Measurements from ENCODE around the gene JAK1.

JAK1 gene

DNA sequence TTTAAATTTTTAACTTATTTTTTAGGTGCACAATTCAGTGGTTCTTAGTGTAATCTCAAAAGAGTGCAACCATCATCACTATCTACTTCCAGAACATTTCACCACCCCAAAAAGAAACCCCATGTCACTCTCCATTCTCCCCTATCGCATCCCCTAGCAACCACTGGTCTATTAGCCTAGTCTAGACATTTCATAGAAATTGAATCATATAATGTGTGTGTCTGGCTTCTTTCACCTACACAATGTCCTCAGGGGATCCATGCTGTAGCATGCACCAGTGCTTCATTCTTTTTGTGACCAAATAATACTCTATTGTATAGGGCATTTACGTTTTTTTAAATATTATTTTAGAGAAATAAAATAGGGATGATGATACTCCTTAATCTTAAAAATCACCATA is 64.7 kb downstream of the JAK1 start:
- Histone ChIP-seq H3K9me3 (ENCODE audit: severe bottlenecking) (no peaks in the 10 kb centered on the region), H3K4me3 (ENCODE audit: low read depth, low read length) (no peak overlapping the region), H3K27ac (no peak overlapping the region), H3K27me3 (ENCODE audit: insufficient read depth, low read depth, severe bottlenecking) (no peaks in the 10 kb centered on the region), H3K36me3 (no peaks in the 10 kb centered on the region)
- no peak for DNase-seq
- TF ChIP-seq, protein P1, sequence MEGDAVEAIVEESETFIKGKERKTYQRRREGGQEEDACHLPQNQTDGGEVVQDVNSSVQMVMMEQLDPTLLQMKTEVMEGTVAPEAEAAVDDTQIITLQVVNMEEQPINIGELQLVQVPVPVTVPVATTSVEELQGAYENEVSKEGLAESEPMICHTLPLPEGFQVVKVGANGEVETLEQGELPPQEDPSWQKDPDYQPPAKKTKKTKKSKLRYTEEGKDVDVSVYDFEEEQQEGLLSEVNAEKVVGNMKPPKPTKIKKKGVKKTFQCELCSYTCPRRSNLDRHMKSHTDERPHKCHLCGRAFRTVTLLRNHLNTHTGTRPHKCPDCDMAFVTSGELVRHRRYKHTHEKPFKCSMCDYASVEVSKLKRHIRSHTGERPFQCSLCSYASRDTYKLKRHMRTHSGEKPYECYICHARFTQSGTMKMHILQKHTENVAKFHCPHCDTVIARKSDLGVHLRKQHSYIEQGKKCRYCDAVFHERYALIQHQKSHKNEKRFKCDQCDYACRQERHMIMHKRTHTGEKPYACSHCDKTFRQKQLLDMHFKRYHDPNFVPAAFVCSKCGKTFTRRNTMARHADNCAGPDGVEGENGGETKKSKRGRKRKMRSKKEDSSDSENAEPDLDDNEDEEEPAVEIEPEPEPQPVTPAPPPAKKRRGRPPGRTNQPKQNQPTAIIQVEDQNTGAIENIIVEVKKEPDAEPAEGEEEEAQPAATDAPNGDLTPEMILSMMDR (IDR thresholded peaks at IDR 0.05; ENCODE audit: low read depth, low read length) = no peak

DNA sequence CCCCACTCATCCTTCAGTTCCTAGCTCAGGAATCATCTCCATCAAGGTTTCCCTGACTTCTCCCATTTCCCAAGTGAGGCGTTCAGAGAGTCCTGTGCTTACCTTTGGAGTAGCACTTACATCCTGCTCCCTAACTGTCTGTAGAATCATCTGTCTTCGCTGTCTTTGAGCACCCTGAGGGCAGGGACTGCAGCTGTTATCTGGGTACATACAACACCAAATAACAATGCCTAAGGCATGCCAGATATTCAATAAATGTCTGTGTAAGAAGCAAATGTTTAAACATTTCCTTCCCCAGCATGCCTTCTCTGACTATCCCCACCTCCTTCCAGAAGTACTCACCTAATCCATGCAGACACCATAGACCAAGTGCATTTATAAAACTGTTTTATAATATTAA is 65.4 kb downstream of the JAK1 start:
- no peak overlapping the region for H3K27ac ChIP-seq

DNA sequence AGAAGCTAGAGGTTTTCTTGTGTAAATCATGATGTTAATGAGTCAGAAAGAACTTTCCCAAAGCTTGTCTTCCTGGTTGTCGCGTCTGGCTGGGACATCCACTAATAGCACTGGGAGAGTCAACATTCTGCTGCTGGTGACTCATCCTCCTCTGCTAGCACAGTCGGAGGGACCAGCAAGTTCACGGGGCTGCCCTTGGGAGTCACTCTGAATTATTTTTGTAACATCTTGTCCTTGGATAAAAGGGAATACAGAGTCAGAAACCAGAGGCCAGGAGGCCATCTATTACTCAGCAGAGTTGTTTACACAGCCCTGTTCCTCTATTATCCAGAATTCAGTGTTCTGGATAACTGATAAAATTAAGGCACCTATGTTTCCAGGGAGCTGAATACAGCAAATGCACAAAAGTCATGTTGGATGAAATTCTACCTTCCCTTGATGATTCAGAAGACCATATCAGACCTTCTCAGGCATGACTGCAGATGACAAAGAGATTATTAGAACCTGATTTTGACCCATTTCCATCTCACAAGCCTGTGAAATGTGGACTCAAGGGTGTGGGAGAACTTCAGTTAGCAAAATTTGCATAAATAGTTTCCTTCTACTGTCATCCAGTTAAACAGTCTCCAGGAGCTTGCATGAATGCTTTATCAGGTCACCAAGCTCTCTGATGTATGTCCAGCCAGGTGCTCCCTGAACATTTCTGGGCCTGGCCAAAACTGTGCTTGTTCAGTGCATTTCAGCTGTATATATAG is 68.1 kb downstream of the JAK1 start:
- no peak for DNase-seq
- H3K27me3 ChIP-seq (ENCODE audit: insufficient read depth, low read depth, severe bottlenecking) = no peaks in the 10 kb centered on the region
- no peaks in the 10 kb centered on the region for H3K9me3 ChIP-seq (ENCODE audit: severe bottlenecking)
- no peak overlapping the region for H3K4me3 ChIP-seq (ENCODE audit: low read depth, low read length)
- TF ChIP-seq, protein P1 (IDR thresholded peaks at IDR 0.05; ENCODE audit: low read depth, low read length) = no peak
- no peak overlapping the region for H3K27ac ChIP-seq
- H3K36me3 ChIP-seq = no peaks in the 10 kb centered on the region

More for the DNA sequence above, 65.4 kb downstream of the JAK1 start:
- H3K36me3 ChIP-seq = no peaks in the 10 kb centered on the region
- H3K4me3 ChIP-seq (ENCODE audit: low read depth, low read length) = no peak overlapping the region
- TF ChIP-seq, protein P1 (IDR thresholded peaks at IDR 0.05; ENCODE audit: low read depth, low read length) = no peak
- no peak for DNase-seq
- no peaks in the 10 kb centered on the region for H3K9me3 ChIP-seq (ENCODE audit: severe bottlenecking)
- H3K27me3 ChIP-seq (ENCODE audit: insufficient read depth, low read depth, severe bottlenecking) = no peaks in the 10 kb centered on the region

DNA sequence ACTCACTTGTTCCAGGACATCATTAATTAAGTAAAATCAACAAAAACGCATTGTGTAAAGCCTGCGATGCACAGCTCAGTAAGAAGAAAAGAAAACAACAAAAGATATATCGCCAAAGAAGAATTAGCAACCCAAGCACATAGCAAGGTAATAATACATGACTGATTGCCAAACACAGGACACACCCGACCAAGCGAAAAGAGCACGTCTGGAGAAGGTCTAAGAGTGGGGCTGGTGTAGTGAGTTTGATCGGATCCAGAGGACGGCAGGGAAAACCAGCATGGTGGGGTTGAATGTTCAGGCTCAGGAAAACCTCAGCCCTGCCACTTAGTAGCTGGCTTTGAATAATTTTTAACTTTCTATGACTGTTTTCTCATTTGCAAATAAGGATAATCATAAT is 69.8 kb downstream of the JAK1 start:
- TF ChIP-seq, protein P1 (IDR thresholded peaks at IDR 0.05; ENCODE audit: low read depth, low read length) = no peak
- Histone ChIP-seq H3K27ac (no peak overlapping the region), H3K9me3 (ENCODE audit: severe bottlenecking) (no peaks in the 10 kb centered on the region), H3K36me3 (no peaks in the 10 kb centered on the region), H3K4me3 (ENCODE audit: low read depth, low read length) (no peak overlapping the region), H3K27me3 (ENCODE audit: insufficient read depth, low read depth, severe bottlenecking) (no peaks in the 10 kb centered on the region)
- no peak for DNase-seq

DNA sequence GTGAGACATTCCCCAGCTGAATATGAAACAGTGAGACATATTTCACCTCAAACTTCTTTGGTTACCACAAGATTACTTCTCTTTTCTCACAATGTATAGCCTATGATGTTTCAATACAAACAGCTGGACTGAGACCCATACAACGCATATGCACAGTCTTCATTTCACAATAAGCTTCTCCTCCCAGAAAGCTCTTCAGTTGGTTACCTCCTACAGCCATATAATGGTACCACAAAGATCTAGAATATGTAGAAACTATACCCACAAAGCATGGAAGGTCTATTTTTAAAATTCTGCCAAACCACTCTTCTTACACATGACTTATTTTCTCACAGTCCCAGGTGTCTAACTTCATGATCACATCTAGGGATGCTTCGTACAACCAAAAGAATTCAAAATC is 70.8 kb downstream of the JAK1 start:
- DNase-seq = no peak
- H3K27me3 ChIP-seq (ENCODE audit: insufficient read depth, low read depth, severe bottlenecking) = no peaks in the 10 kb centered on the region
- no peaks in the 10 kb centered on the region for H3K9me3 ChIP-seq (ENCODE audit: severe bottlenecking)
- H3K36me3 ChIP-seq = no peaks in the 10 kb centered on the region
- TF ChIP-seq, protein P1 (IDR thresholded peaks at IDR 0.05; ENCODE audit: low read depth, low read length) = no peak
- no peak overlapping the region for H3K27ac ChIP-seq
- H3K4me3 ChIP-seq (ENCODE audit: low read depth, low read length) = no peak overlapping the region

Data from WERI-Rb-1 (cell line).